OCI-LY7 (cell line): ENCODE measurements around the gene TRERF1.

Experiments
- CTCF ChIP-seq: fragments of 200-600 bp; sonication (generic); conservative IDR thresholded peaks from 2 replicates; pipeline ENCODE4 v1.5.1; 2014; ENCODE audit warnings: mild to moderate bottlenecking, antibody characterized with exemption, low read length, moderate library complexity, mixed read lengths
- EZH2phosphoT487 ChIP-seq: fragments of 200-600 bp; sonication (generic); IDR thresholded peaks from 2 replicates; pipeline ENCODE4 v1.6.1; 2018; ENCODE audit warnings: low read depth, borderline replicate concordance, mild to moderate bottlenecking, mixed run types, antibody characterized with exemption, low read length, moderate library complexity, mixed read lengths

GRCh38 chr6:42341771-42342553, 109.8 kb downstream of the TRERF1 start:
- no peak for TF ChIP-seq CTCF
- TF ChIP-seq EZH2phosphoT487, result no peak
